Activated naive CD4-positive, alpha-beta T cell treated with Interleukin-2 at 50 U/mL for 16 hours (primary cell): Measurements from ENCODE around the gene SLITRK2.

Source experiments
- DNase-seq: peaks from one replicate; pipeline ENCODE4 v3.0.0-alpha.2; 2020

Gene SLITRK2

GRCh38 chrX:145817331-145818185 is at the start of gene SLITRK2:
TSS of gene SLITRK2 (plus strand) at chrX:145817829. CDS start at chrX:145822426, 4,597 bp downstream.
- DNase-seq = no peak

GRCh38 chrX:145773006-145773405 is 44.6 kb upstream of the SLITRK2 start:
- DNase-seq = no peak

- no peak for DNase-seq
These were observed 25.3 kb upstream of the SLITRK2 start for GRCh38 chrX:145792281-145792680.

- DNase-seq = no peak
These were observed 14.1 kb upstream of the SLITRK2 start for GRCh38 chrX:145803508-145803907.

- no peak for DNase-seq
These were observed 4.5 kb upstream of the SLITRK2 start for GRCh38 chrX:145813081-145813480.

- no peak for DNase-seq
These were observed 871 bp upstream of the SLITRK2 start for GRCh38 chrX:145816601-145817315.

- no peak for DNase-seq
These were observed 821 bp downstream of the SLITRK2 start for GRCh38 chrX:145818186-145819113.

- no peak for DNase-seq
These were observed 3.2 kb downstream of the SLITRK2 start for GRCh38 chrX:145820825-145821224.

- DNase-seq = no peak
These were observed 3.8 kb downstream of the SLITRK2 start for GRCh38 chrX:145821291-145821897.

GRCh38 chrX:145821898-145822571 is 4.4 kb downstream of the SLITRK2 start:
- DNase-seq = no peak

GRCh38 chrX:145823132-145823531 is 5.5 kb downstream of the SLITRK2 start:
- no peak for DNase-seq

- DNase-seq = no peak
These were observed 8.3 kb downstream of the SLITRK2 start for GRCh38 chrX:145825896-145826295.

- DNase-seq = no peak
These were observed 8.8 kb downstream of the SLITRK2 start for GRCh38 chrX:145826466-145826865.

GRCh38 chrX:145832796-145833195 is 15.2 kb downstream of the SLITRK2 start:
- no peak for DNase-seq

- DNase-seq = no peak
These were observed 22.9 kb downstream of the SLITRK2 start for GRCh38 chrX:145840531-145840930.

GRCh38 chrX:145843146-145843904 is 25.7 kb downstream of the SLITRK2 start:
- DNase-seq = no peak

- no peak for DNase-seq
These were observed 27.3 kb downstream of the SLITRK2 start for GRCh38 chrX:145844886-145845285.

GRCh38 chrX:145848448-145848847 is 30.8 kb downstream of the SLITRK2 start:
- DNase-seq = no peak

GRCh38 chrX:145848857-145849256 is 31.2 kb downstream of the SLITRK2 start:
- DNase-seq = no peak

GRCh38 chrX:145853181-145853580 is 35.6 kb downstream of the SLITRK2 start:
- DNase-seq = no peak

GRCh38 chrX:145856181-145856580 is 38.6 kb downstream of the SLITRK2 start:
- no peak for DNase-seq
